ENCODE data around the gene MC5R.

MC5R gene

DNA sequence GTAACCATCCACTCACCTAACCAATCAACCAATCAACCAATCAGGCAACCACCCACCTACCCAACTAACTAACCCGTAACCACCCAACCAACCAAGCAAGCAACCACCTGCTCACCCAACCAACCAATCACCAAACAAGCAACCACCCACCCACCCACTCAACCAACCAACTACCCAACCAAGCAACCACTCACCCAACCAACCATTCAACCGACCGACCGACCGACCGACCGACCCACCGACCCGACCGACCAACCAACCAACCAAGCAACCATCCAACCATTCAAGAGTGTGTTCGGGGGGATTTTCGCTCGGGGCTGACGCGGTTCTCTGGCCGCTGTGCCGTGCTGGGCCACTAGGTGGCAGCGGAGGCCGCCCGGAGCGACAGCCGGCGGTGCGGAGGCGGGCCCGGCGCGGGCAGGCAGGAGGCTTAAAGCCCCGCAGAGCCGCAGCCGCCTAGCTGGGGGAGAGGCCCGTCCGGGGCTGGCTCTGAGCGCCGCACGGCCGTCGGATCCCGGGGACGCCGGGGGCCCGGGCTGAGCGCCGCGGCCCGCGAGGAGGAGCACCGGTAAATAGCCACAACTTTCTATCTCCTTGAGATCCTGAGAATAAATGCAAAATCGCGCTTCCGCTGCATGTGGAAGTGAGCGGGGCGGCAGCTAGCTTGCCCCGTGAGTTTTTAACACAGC, at the start of gene MC5R:
Gene MC5R (plus strand): TSS at position 443 of the 689 bp plus-strand sequence. CDS start 1,617 bp downstream, outside the sequence.
- H3K4me3 ChIP-seq (replicated peaks; ENCODE audit: low read depth, low read length), result no peak within 1 kb of the TSS
- DNase-seq (ENCODE audit: extremely low read depth, low read depth), result no peak
- TF ChIP-seq, protein P1, sequence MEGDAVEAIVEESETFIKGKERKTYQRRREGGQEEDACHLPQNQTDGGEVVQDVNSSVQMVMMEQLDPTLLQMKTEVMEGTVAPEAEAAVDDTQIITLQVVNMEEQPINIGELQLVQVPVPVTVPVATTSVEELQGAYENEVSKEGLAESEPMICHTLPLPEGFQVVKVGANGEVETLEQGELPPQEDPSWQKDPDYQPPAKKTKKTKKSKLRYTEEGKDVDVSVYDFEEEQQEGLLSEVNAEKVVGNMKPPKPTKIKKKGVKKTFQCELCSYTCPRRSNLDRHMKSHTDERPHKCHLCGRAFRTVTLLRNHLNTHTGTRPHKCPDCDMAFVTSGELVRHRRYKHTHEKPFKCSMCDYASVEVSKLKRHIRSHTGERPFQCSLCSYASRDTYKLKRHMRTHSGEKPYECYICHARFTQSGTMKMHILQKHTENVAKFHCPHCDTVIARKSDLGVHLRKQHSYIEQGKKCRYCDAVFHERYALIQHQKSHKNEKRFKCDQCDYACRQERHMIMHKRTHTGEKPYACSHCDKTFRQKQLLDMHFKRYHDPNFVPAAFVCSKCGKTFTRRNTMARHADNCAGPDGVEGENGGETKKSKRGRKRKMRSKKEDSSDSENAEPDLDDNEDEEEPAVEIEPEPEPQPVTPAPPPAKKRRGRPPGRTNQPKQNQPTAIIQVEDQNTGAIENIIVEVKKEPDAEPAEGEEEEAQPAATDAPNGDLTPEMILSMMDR (IDR thresholded peaks at IDR 0.05; ENCODE audit: low read depth, low read length, missing control alignments), result peak; percentile 77

DNA sequence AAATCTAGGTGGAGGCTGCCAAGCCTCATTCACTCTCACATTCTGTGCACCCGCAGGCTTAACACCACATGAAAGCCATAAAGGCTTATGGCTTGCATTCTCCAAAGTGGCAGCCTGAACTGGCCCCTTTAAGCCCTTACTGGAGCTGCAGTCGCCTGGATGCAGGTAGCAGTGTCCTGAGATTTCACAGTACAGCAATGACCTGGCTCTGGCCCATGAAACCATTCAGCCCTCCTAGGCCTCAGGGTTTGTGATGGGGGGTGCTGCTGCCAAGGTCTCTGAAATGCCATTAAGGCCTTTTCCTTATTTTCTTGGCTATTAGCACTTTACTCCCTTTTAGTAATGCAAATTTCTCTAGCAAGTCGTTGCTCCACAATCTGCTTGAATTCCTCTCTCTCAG, 48.9 kb upstream of the MC5R start:
- DNase-seq (ENCODE audit: extremely low read depth, low read depth), result no peak
- no peak overlapping the region for H3K4me3 ChIP-seq (replicated peaks; ENCODE audit: low read depth, low read length)
- TF ChIP-seq, protein P1 (IDR thresholded peaks at IDR 0.05; ENCODE audit: low read depth, low read length, missing control alignments), result no peak

GRCh38 chr18:13791181-13791580, 32.8 kb upstream of the MC5R start:
- TF ChIP-seq, protein P1 (IDR thresholded peaks at IDR 0.05; ENCODE audit: low read depth, low read length, missing control alignments), result no peak
- DNase-seq (ENCODE audit: extremely low read depth, low read depth), result no peak
- H3K4me3 ChIP-seq (replicated peaks; ENCODE audit: low read depth, low read length), result no peak overlapping the region

DNA sequence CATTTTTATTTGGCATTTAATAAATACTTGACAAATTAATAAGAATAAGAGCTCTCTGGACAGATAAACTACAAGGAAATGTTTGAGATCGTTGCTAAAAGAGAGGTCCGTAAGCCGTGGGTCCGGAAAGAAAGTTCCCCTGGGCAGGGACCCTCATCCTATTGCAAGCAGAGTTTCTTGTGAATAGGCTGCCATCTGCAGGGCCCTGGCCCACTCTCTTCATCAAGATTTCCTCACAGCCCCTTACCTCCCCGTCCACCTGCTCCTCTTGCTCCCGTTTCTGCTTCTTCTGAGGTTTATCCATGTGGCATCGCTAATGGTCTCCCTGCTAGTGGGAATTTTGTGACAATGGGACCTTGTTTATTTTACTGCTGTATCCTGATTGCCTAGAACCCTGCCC, 30.1 kb upstream of the MC5R start:
- no peak overlapping the region for H3K4me3 ChIP-seq (replicated peaks; ENCODE audit: low read depth, low read length)
- DNase-seq (ENCODE audit: extremely low read depth, low read depth), result no peak
- TF ChIP-seq, protein P1 (IDR thresholded peaks at IDR 0.05; ENCODE audit: low read depth, low read length, missing control alignments), result no peak

DNA sequence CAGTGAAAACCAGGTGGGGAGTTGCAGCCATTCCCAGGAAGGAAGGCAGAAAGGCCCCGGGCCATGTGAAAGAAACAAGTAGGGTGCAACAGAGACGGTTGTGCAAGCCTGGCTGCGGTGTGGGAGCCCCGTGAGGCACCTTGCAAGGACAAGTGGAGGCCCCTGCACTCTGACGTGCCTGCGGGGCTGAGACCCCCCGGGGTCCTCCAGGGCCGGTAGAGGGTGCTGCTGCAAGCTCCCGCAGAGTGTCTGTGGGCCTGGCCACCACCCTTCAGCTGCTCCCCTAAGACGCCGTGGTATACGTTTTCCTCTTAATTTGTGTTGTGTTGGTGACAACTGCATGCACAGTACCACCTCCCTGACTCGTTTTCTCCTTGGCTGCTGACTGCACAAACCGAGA, 27.4 kb upstream of the MC5R start:
- DNase-seq (ENCODE audit: extremely low read depth, low read depth), result no peak

GRCh38 chr18:13797157-13797611, 26.8 kb upstream of the MC5R start:
- DNase-seq (ENCODE audit: extremely low read depth, low read depth), result no peak
- TF ChIP-seq, protein P1 (IDR thresholded peaks at IDR 0.05; ENCODE audit: low read depth, low read length, missing control alignments), result no peak
- H3K4me3 ChIP-seq (replicated peaks; ENCODE audit: low read depth, low read length), result no peak overlapping the region

More for the DNA sequence above, 27.4 kb upstream of the MC5R start:
- no peak overlapping the region for H3K4me3 ChIP-seq (replicated peaks; ENCODE audit: low read depth, low read length)
- TF ChIP-seq, protein P1 (IDR thresholded peaks at IDR 0.05; ENCODE audit: low read depth, low read length, missing control alignments), result no peak

All from HFF-Myc (cell line).